GM12891 (cell line): ENCODE data around the gene CERS6.

Experiments used
- DNase-seq: peaks from one replicate; pipeline ENCODE4 v3.0.0; 2011; ENCODE audit warnings: low spot score; ENCODE audit not compliant: insufficient read length
- FAIRE-seq: peaks from 2 replicates; lab custom pipeline; 2011; peaks lifted over from hg19 to GRCh38; lab: Jason Lieb, UNC
- PAX5 ChIP-seq: IDR thresholded peaks from 2 replicates; pipeline ENCODE4 v1.6.1; 2011; ENCODE audit warnings: low read length, moderate library complexity, mild to moderate bottlenecking; ENCODE audit not compliant: insufficient read depth, severe bottlenecking
- POLR2A ChIP-seq: IDR thresholded peaks from 2 replicates; pipeline ENCODE4 v1.6.1; 2011; ENCODE audit warnings: low read depth, low read length, control low read depth
- POLR2AphosphoS5 ChIP-seq: IDR thresholded peaks from 2 replicates; pipeline ENCODE4 v1.6.1; 2011; ENCODE audit warnings: low read depth, low read length, control low read depth
- POU2F2 ChIP-seq: IDR thresholded peaks from 2 replicates; pipeline ENCODE4 v1.6.1; 2011; ENCODE audit warnings: low read depth, mild to moderate bottlenecking, control low read depth, low read length, moderate library complexity
- SPI1 ChIP-seq: IDR thresholded peaks from 2 replicates; pipeline ENCODE4 v1.6.1; 2011; ENCODE audit warnings: low read depth, low read length, control low read depth
- TAF1 ChIP-seq: IDR thresholded peaks from 2 replicates; pipeline ENCODE4 v1.6.1; 2011; ENCODE audit warnings: low read depth, low read length, control low read depth

The CERS6 gene

DNA sequence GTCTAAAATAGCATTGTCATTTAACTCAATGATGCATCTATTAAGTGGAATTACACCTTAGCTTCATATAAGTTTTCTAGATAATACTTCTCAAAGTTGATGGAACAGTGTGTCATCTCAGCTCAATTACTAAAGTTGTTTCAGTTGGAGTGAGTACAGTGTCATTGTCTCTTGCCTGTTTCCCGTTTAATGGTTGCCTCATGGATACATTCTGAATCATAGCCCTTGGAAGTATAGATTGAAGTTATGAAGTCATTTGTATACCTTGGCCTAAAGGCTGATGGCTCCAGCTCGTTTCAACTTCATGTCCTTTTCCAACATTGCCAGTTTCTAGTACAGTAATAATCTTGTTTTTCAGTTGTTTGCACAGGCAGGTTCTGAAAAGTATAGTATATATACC lies 215.9 kb downstream of the CERS6 start:
- no peak for DNase-seq
- TF ChIP-seq POU2F2 = no peak
- TF ChIP-seq TAF1 = no peak
- no peak for TF ChIP-seq SPI1
- TF ChIP-seq PAX5 = no peak
- TF ChIP-seq POLR2A = no peak
- TF ChIP-seq POLR2AphosphoS5 = no peak
- no peak for FAIRE-seq

DNA sequence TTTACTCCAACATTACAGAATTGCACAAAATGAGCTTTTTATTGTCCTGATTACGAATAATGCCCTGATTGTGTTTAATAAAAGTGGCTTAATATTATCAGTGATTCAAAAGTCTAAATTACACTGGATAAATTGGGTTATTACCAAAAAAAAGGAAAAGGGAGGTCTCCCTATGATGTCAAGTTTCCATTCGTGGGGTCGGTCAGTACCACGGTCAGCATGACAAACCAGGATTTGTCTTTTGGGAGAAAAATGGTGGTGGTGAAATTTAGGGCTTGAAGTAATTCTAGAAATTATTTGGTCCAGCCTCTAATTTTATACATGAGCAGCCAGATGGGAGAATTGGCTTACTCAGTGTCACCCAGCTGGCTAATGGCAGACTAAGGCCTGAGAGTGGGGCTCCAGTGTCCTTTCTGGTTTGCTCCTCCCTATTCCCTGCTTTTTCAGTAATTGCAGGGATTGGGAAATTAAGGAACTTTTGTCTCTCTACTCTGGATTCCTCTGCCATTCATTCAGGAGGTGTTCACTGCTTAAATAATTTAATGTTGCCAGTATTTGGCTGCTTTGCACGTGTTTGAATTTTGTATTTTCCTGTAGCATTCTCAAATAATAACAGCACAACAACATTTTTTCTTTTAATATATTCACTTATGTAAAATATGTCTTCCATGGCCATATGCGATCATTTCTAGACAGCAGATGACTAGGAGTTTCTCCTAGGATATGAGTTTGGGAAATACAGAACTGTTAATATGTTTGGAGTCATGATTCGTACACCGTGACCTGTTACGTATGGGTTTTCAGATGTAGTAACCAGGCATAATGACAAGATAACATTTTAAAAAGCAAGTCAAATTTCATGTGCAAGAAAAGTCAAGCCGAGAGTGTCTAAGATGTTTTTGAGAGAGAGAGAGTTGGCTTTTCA lies 217.5 kb downstream of the CERS6 start:
- DNase-seq = no peak
- FAIRE-seq = no peak
- no peak for TF ChIP-seq POLR2AphosphoS5
- no peak for TF ChIP-seq SPI1
- no peak for TF ChIP-seq TAF1
- TF ChIP-seq POU2F2 = no peak
- TF ChIP-seq PAX5 = no peak
- TF ChIP-seq POLR2A = no peak

DNA sequence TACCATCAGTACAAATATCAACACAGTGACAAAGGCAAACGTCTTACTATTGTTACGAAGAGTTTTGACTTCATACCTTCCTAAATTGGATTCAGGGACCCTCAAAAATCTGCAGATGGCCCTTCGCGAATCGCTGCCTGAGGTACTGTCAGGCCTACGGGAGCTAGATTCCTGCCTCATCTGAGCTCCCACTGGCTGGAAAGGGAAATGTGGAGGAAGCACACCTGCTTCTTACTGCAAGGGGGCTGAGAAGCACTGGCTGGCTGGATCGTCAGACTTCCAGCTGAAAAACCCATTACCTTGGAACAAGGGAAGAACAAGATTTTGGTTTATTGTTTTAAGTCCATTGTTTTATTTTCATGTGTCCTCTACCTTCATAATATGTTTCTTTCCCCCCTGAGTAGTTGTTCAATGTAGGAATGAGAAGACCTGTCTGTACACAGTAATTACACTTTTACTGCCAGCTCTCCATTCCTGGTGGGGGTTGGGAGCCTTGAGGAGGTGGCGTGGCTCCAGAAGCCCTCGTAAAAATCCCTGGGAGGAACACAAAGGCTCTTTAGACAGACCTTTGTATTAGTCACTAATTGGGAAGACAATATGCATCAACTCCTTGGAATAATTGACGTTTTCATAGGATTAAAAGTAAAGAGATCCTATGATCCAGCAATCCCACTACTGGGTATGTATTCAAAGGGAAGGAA lies 222.2 kb downstream of the CERS6 start:
- DNase-seq (no peak), FAIRE-seq (no peak)
- TF ChIP-seq TAF1 (no peak), PAX5 (no peak), POU2F2 (no peak), SPI1 (no peak), POLR2AphosphoS5 (no peak), POLR2A (no peak)

DNA sequence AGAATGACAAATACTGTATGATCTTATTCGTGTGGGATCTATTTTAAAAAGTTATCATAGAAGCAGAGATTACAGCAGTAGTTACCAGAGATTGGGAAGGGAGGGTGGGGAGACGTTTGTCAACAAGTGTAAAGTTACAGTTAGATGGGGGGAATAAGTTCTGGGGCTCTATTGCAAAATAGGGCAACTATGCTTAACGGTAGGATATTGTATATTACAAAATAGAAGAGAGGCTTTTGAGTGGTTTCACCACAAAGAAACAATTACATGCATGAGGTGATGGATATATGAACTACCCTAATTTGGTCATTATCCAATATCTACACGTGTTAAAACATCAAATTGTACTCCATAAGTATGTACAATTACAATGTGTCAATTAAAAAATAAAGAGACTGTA lies 223.0 kb downstream of the CERS6 start:
- no peak for TF ChIP-seq POLR2AphosphoS5
- no peak for TF ChIP-seq SPI1
- TF ChIP-seq PAX5 = no peak
- TF ChIP-seq POU2F2 = no peak
- TF ChIP-seq TAF1 = no peak
- no peak for TF ChIP-seq POLR2A
- DNase-seq (no peak), FAIRE-seq (no peak)

DNA sequence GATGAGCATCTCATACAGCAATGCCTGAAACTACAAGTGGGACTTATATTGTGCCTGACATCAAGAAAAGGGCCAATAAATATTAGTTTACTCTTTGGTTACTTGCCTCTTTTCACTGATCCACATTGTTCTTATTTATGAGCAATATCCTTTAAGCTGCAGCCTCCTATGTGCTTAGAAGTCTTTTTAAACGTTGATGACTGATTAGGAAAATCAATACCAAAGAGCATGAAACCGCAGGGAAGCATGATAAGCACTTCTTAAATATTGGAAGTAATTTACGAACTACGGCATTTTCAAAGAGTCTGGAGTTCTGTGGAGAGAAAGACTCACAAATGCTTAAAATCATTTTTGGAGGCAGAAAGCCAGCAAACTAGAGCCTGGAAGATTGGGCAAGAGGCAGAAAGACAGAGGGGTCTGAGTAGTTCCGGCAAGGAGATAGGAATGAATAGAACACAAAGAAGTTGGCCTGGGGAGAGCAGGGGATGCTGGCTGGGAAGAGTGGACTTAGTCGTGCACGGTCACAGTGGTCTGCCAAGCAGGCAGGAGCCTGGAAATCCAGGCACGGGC lies 223.8 kb downstream of the CERS6 start:
- DNase-seq = no peak
- no peak for TF ChIP-seq POLR2AphosphoS5
- TF ChIP-seq SPI1 = no peak
- no peak for TF ChIP-seq PAX5
- no peak for TF ChIP-seq POU2F2
- no peak for TF ChIP-seq TAF1
- no peak for TF ChIP-seq POLR2A
- FAIRE-seq = no peak

DNA sequence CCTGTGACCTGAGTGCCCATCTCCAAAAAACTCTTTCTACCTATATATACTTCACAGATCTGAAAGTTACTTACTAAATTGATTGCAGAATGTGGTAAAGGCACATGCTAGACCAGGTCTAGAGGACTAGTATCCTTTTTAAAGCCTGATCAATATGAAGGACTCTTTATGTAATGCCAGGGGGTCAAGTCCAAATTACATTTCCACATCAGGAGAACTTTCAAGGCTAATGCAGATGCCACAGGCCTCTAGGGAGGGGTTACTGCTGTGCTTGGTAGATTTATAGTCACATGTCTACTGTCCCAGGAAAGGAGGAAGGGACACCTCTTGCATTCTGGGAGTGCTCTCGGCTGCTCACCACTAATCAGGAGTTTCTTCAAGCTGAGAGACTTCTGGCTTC lies 227.9 kb downstream of the CERS6 start:
- no peak for DNase-seq
- no peak for FAIRE-seq
- TF ChIP-seq POLR2A (no peak), POU2F2 (no peak), POLR2AphosphoS5 (no peak), TAF1 (no peak), PAX5 (no peak), SPI1 (no peak)

DNA sequence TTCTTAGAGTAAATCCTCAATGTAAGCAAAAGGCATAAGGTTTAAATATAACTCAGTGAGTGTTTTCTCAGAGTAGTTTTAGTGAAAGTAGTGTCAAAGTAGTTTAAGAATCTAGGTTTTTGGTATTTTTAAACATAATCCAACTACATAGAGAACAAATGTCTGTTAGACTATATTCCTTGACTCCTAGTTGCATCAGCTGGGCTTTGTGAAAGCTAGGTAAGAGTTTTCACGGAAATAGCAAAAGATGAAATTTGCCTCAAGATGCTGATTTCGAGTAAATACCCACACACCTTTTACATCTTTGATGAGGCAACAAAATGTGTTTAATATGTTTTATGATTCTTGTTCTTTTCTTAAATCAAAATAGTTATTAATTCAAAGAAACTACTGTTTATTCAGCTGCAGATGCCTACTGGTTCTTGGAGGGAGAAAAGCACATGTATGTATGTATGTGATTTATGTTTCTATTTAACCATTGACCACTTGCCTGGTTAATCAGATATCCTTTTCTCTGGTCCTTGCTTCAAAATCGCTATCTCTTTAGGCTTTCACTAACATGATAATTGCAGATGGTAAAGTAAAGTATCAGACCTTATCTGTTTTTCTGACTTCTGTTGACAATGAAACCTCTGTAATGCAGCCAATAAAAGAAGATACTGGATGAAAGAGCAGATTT lies 229.0 kb downstream of the CERS6 start:
- FAIRE-seq (no peak), DNase-seq (no peak)
- TF ChIP-seq POLR2A = no peak
- TF ChIP-seq POLR2AphosphoS5 = no peak
- no peak for TF ChIP-seq POU2F2
- no peak for TF ChIP-seq TAF1
- TF ChIP-seq PAX5 = no peak
- TF ChIP-seq SPI1 = no peak

DNA sequence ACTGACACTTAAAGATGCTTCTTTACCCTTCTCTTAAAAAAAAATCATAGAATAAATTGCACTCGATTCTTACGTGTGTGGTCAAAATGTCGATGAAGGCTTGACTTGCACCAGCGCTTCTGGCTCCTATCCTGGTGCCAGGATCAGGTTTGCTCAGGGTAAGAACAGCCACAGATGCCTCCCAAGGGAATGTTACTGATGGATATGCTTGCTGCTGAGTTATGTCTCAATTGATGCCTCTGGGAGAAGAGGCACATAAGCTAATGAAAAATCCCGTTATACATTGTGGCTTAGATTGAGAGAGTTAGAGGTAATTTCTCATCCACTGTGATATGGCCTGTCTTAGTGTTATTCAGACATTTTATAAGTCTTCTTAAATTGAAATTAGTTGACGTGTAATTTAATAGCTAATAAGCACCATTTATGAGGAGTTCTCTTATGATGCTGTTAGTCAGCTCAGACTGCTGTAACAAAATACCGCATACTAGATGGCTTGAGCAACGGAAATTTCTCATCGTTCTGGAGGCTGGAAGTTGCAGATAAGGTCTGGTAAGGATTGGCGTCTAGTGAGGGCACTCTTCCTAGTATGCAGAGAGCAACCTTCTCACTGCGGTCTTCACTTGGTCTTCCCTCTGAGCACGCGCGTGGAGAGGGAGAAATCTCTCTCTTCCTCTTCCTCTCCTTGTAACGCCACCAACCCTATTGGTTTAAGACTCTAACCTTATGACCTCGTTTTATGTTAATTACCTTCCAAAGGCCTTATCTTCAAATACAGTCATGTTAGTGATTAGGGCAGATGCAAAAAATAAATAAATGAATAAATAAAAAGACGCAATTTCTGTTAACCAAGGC lies 229.8 kb downstream of the CERS6 start:
- DNase-seq (no peak), FAIRE-seq (no peak)
- TF ChIP-seq POU2F2 = no peak
- TF ChIP-seq PAX5 = no peak
- no peak for TF ChIP-seq SPI1
- TF ChIP-seq POLR2AphosphoS5 = no peak
- no peak for TF ChIP-seq TAF1
- no peak for TF ChIP-seq POLR2A
